Endodermal cell (in vitro differentiated cells): Measurements from ENCODE around the gene CNMD. TPM values are rescaled to one million over a fixed set of nuclear protein-coding genes. Genes with fewer than 3 reads are reported as not detected.
A peak's percentile ranks its signal among the peaks of the same experiment; 100 is the strongest.

Source experiments
- DNase-seq: peaks from one replicate; pipeline ENCODE4 v3.0.0-alpha.2; 2017
- H3K27ac ChIP-seq: 2 replicates; pipeline ENCODE4 v1.5.1; 2013; ENCODE audit warnings: mild to moderate bottlenecking, low read depth, low read length, moderate library complexity
- H3K27me3 ChIP-seq: 2 replicates; pipeline ENCODE4 v1.6.1; 2013; ENCODE audit warnings: mild to moderate bottlenecking, low read length, moderate library complexity; ENCODE audit not compliant: insufficient read depth, control insufficient read depth, poor library complexity, severe bottlenecking
- H3K36me3 ChIP-seq: 2 replicates; pipeline ENCODE4 v1.7.0; 2013; ENCODE audit warnings: mild to moderate bottlenecking, low read length, moderate library complexity; ENCODE audit not compliant: control insufficient read depth, insufficient read depth
- H3K4me1 ChIP-seq: one replicate; pipeline ENCODE4 v1.7.0; 2013; ENCODE audit warnings: low read length; ENCODE audit not compliant: control insufficient read depth, insufficient read depth
- H3K4me3 ChIP-seq: 2 replicates; pipeline ENCODE4 v1.5.1; 2013; ENCODE audit warnings: mild to moderate bottlenecking, low read length, moderate library complexity
- H3K9ac ChIP-seq: 2 replicates; pipeline ENCODE4 v1.6.1; 2013; ENCODE audit warnings: mild to moderate bottlenecking, low read length, moderate library complexity; ENCODE audit not compliant: poor library complexity, severe bottlenecking; ENCODE audit errors: extremely low read depth
- H3K9me3 ChIP-seq: 2 replicates; pipeline ENCODE4 v1.6.1; 2013; ENCODE audit warnings: mild to moderate bottlenecking, low read length, moderate library complexity; ENCODE audit not compliant: control insufficient read depth
- H3K27ac Mint-ChIP-seq: 2 replicates; pipeline ENCODE4 v1.8.0; 2020; ENCODE audit warnings: mixed read lengths
- H3K27me3 Mint-ChIP-seq: 2 replicates; pipeline ENCODE4 v1.8.0; 2021; ENCODE audit warnings: mild to moderate bottlenecking, mixed read lengths; ENCODE audit not compliant: insufficient read depth
- H3K36me3 Mint-ChIP-seq: 2 replicates; pipeline ENCODE4 v1.8.0; 2020; ENCODE audit warnings: low read depth, mixed read lengths
- H3K4me1 Mint-ChIP-seq: 2 replicates; pipeline ENCODE4 v1.8.0; 2020; ENCODE audit warnings: mixed read lengths
- H3K4me3 Mint-ChIP-seq: 2 replicates; pipeline ENCODE4 v1.8.0; 2020; ENCODE audit warnings: mild to moderate bottlenecking, moderate library complexity, mixed read lengths
- H3K9me3 Mint-ChIP-seq: 2 replicates; pipeline ENCODE4 v1.8.0; 2020; ENCODE audit warnings: mild to moderate bottlenecking, mixed read lengths
- CTCF ChIP-seq: fragments of 200-600 bp; sonication (generic); conservative IDR thresholded peaks from 2 replicates; pipeline ENCODE4 v1.5.0; 2021; ENCODE audit warnings: antibody characterized with exemption, mild to moderate bottlenecking
- WGBS, 2 experiments: methylation state at CpG; one replicate each; pipeline versions ENCODE4 v1.1.5 to v1.1.7; 2013; ENCODE audit warnings: missing lambda C conversion rate in 2 of 2, mixed read lengths in 1 of 2; ENCODE audit not compliant: insufficient coverage in 1 of 2, insufficient read length in 1 of 2; 5-methylcytosine and 5-hydroxymethylcytosine counted together
- total RNA-seq, 2 donors: library from RNA; stranded (reverse); fragmentation: NEBNext Ultra II Directional in 1 of 2; extraction: Animal tissue kit (Norgen Biotek cat#: 25700) in 1 of 2; gene quantifications; 2 replicates in 1 of 2; 3 replicates in 1 of 2; pipeline ENCODE4 v1.2.1, GENCODE V29; 2021

Gene CNMD
- total RNA-seq, 2 donors from 2014 or later, result 1.2 to 3.3 TPM

- WGBS, 2 experiments, result 85 to 86% methylated on average over 4 to 6 of the region's 6 CpGs
- H3K36me3 Mint-ChIP-seq, result peaks cover 11% of the 10 kb centered on the region
- no peak overlapping the region for H3K27ac Mint-ChIP-seq
- no peaks in the 10 kb centered on the region for H3K9me3 Mint-ChIP-seq
- peak; percentile 53 for DNase-seq
- Histone ChIP-seq H3K4me1 (no peaks in the 10 kb centered on the region), H3K27me3 (no peaks in the 10 kb centered on the region), H3K9me3 (no peaks in the 10 kb centered on the region), H3K36me3 (peaks cover 8% of the 10 kb centered on the region), H3K4me3 (no peak overlapping the region), H3K27ac (no peak overlapping the region), H3K9ac (no peak overlapping the region)
- H3K27me3 Mint-ChIP-seq, result no peaks in the 10 kb centered on the region
- TF ChIP-seq CTCF, result no peak
- H3K4me3 Mint-ChIP-seq, result no peak overlapping the region
- peaks cover 28% of the 10 kb centered on the region for H3K4me1 Mint-ChIP-seq
Observed at GRCh38 chr13:52701728-52702465, 37.7 kb downstream of the CNMD start.

DNA sequence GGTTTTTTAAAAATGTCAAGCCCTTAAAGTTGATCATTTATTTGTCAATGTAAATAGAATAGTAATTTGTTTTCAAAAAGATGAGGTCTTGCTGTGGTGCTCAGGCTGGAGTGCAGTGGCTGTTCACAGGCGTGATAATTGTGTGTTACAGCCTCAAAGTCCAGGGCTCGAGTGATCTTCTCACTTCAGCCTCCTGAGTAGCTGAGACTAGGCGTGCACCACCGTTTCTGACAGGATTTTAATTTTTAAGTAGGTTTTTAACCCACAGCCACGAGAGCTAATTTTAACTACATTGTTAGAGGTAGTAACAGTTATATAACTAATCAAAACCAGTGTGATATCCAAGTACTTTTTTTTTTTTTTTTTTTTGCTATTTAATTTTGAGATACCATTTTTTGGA is 43.1 kb downstream of the CNMD start:
- Histone ChIP-seq H3K36me3 (peaks cover 14% of the 10 kb centered on the region), H3K27me3 (no peaks in the 10 kb centered on the region), H3K4me1 (no peaks in the 10 kb centered on the region), H3K27ac (no peak overlapping the region), H3K9me3 (no peaks in the 10 kb centered on the region), H3K4me3 (no peak overlapping the region), H3K9ac (no peak overlapping the region)
- Mint-ChIP-seq H3K27me3 (no peaks in the 10 kb centered on the region), H3K4me1 (peaks cover 5% of the 10 kb centered on the region), H3K36me3 (peaks cover 24% of the 10 kb centered on the region), H3K27ac (no peak overlapping the region), H3K4me3 (no peak overlapping the region), H3K9me3 (no peaks in the 10 kb centered on the region)
- 95 to 97% methylated on average over 4 to 5 of the region's 5 CpGs for whole genome bisulfite sequencing, 2 experiments
- TF ChIP-seq CTCF, result no peak
- DNase-seq, result no peak

DNA sequence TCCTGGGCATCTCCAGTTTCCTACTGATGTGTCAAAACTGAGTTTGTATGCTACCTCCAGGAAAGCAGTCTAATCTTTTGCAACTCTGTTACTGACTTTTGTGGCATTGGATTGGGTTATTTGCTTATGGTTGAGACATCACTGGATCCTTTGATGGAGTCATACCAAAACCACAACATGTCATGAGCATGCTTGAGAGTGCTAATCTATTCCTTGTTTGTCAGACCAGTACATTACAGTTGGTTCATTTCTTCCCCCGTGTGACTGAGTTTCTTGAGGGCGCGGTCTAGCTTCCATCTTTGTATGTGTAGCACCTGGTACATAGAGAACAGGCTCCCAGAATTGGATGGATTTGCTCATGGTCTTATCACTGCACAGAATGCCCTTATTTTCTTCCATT is 43.8 kb downstream of the CNMD start:
- no peaks in the 10 kb centered on the region for H3K4me1 Mint-ChIP-seq
- Histone ChIP-seq H3K9me3 (no peaks in the 10 kb centered on the region), H3K9ac (no peak overlapping the region), H3K27me3 (no peaks in the 10 kb centered on the region), H3K36me3 (peaks cover 16% of the 10 kb centered on the region), H3K4me1 (no peaks in the 10 kb centered on the region), H3K27ac (no peak overlapping the region), H3K4me3 (no peak overlapping the region)
- no peaks in the 10 kb centered on the region for H3K9me3 Mint-ChIP-seq
- no peak overlapping the region for H3K27ac Mint-ChIP-seq
- TF ChIP-seq CTCF, result no peak
- peaks cover 24% of the 10 kb centered on the region for H3K36me3 Mint-ChIP-seq
- 95 to 100% methylated on average over 3 of the region's 3 CpGs for WGBS, 2 experiments
- DNase-seq, result no peak
- no peaks in the 10 kb centered on the region for H3K27me3 Mint-ChIP-seq
- no peak overlapping the region for H3K4me3 Mint-ChIP-seq
